OCI-LY3 (cell line): Measurements from ENCODE around the gene SCAMP3.

ENCODE experiments used
- H2AFZ ChIP-seq: fragments of 200-600, 300-600 bp; shearing (Covaris generic); 2 replicates; pipeline ENCODE4 v1.6.0; 2014; ENCODE audit warnings: antibody characterized with exemption, low read depth, low read length
- H3K27ac ChIP-seq: fragments of 200-600, 300-600 bp; sonication (generic); 2 replicates; pipeline ENCODE4 v1.5.1; 2014; ENCODE audit warnings: mild to moderate bottlenecking, low read length, moderate library complexity, mixed read lengths
- H3K27me3 ChIP-seq: fragments of 200-600, 300-600 bp; sonication (generic); 2 replicates; pipeline ENCODE4 v1.6.1; 2014; ENCODE audit warnings: low read depth, low read length, mixed read lengths
- H3K36me3 ChIP-seq: fragments of 200-600, 300-600 bp; sonication (generic); replicated peaks from 2 replicates; pipeline ENCODE3; 2014; ENCODE audit warnings: low read depth, low read length, mixed read lengths
- H3K4me1 ChIP-seq: fragments of 300-600, 200-600 bp; sonication (generic); 2 replicates; pipeline ENCODE4 v1.6.1; 2014; ENCODE audit warnings: low read length, mixed read lengths
- H3K4me2 ChIP-seq: fragments of 200-600, 300-600 bp; sonication (generic); 2 replicates; pipeline ENCODE4 v1.6.1; 2014; ENCODE audit warnings: low read length, mixed read lengths
- H3K4me3 ChIP-seq: fragments of 300-600, 200-600 bp; sonication (generic); 2 replicates; pipeline ENCODE4 v1.5.1; 2014; ENCODE audit warnings: antibody characterized with exemption, mild to moderate bottlenecking, low read length, moderate library complexity
- H3K79me2 ChIP-seq: fragments of 300-600, 200-600 bp; shearing (Covaris generic); 2 replicates; pipeline ENCODE4 v1.6.1; 2014; ENCODE audit warnings: mild to moderate bottlenecking, low read length, mixed read lengths
- H3K9ac ChIP-seq: fragments of 300-600, 200-600 bp; shearing (Covaris generic); 2 replicates; pipeline ENCODE4 v1.6.0; 2014; ENCODE audit warnings: mild to moderate bottlenecking, low read length, moderate library complexity
- H3K9me3 ChIP-seq: fragments of 200-600, 300-600 bp; shearing (Covaris generic); 2 replicates; pipeline ENCODE4 v1.6.1; 2014; ENCODE audit warnings: low read length, mixed read lengths; ENCODE audit not compliant: insufficient read depth
- H4K20me1 ChIP-seq: fragments of 200-600, 300-600 bp; sonication (generic); 2 replicates; pipeline ENCODE4 v1.6.1; 2016; ENCODE audit warnings: low read length, mixed read lengths; ENCODE audit not compliant: insufficient read depth
- EZH2phosphoT487 ChIP-seq: fragments of 200-600 bp; shearing (Covaris generic); IDR thresholded peaks from 2 replicates; pipeline ENCODE4 v1.6.1; 2018; ENCODE audit warnings: antibody characterized with exemption, mixed run types, low read depth
- TF ChIP-seq, protein P1 (sequence below): fragments of 200-600, 300-600 bp; sonication (generic); IDR thresholded peaks from 2 replicates; pipeline ENCODE4 v1.5.1; 2014; ENCODE audit warnings: antibody characterized with exemption, low read length, low read depth

The SCAMP3 gene

GRCh38 chr1:155295942-155296267 is 33.7 kb upstream of the SCAMP3 start:
- no peak for TF ChIP-seq EZH2phosphoT487
- TF ChIP-seq, protein P1, sequence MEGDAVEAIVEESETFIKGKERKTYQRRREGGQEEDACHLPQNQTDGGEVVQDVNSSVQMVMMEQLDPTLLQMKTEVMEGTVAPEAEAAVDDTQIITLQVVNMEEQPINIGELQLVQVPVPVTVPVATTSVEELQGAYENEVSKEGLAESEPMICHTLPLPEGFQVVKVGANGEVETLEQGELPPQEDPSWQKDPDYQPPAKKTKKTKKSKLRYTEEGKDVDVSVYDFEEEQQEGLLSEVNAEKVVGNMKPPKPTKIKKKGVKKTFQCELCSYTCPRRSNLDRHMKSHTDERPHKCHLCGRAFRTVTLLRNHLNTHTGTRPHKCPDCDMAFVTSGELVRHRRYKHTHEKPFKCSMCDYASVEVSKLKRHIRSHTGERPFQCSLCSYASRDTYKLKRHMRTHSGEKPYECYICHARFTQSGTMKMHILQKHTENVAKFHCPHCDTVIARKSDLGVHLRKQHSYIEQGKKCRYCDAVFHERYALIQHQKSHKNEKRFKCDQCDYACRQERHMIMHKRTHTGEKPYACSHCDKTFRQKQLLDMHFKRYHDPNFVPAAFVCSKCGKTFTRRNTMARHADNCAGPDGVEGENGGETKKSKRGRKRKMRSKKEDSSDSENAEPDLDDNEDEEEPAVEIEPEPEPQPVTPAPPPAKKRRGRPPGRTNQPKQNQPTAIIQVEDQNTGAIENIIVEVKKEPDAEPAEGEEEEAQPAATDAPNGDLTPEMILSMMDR, result no peak
- no peak overlapping the region for H3K4me3 ChIP-seq

DNA sequence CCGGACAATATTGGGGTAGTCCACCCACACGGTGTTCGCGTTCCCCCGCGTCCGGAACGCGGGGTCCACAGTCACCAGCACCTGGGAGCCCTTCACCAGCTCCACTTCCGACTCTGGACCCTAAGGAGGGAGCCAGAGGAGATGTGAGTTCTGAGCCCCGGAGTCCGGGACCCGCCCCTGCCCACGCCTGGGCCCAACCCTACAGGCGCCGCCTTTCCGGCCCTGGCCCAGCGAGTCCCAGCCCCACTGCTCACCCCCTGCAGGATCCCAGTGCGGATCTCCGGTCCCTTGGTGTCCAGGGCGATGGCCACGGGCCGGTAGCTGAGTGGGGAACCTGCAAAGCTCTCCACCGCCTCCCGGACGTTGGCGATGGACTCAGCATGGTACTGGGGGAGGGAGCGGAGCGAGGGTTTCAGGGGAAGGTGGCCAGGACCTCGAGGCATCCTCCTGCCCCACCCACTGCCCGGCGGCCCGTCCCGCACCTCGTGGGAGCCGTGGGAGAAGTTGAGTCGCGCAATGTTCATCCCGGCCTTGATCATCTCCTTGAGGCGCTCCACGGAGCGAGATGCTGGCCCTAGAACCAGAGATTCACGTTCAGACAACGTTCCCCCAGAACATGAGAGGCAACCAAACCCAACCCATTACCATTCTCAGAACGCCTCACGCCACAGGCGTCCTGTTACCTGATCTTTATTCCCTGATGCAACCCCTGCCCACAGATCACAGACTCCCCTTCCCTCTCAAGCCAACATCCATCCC is 33.2 kb upstream of the SCAMP3 start:
- H3K27me3 ChIP-seq, result no peaks in the 10 kb centered on the region
- H3K9ac ChIP-seq, result no peak overlapping the region
- H3K4me3 ChIP-seq, result no peak overlapping the region
- H3K4me2 ChIP-seq, result no peak overlapping the region
- no peak overlapping the region for H2AFZ ChIP-seq
- TF ChIP-seq, protein P1, result no peak
- no peak for TF ChIP-seq EZH2phosphoT487
- H3K27ac ChIP-seq, result no peak overlapping the region
- no peaks in the 10 kb centered on the region for H3K9me3 ChIP-seq
- peaks cover 8% of the 10 kb centered on the region for H3K4me1 ChIP-seq
- H3K36me3 ChIP-seq, result no peaks in the 10 kb centered on the region
- no peaks in the 10 kb centered on the region for H4K20me1 ChIP-seq
- H3K79me2 ChIP-seq, result no peaks in the 10 kb centered on the region

More at GRCh38 chr1:155295942-155296267, 33.7 kb upstream of the SCAMP3 start:
- no peak overlapping the region for H3K9ac ChIP-seq
- H3K36me3 ChIP-seq, result no peaks in the 10 kb centered on the region
- no peak overlapping the region for H2AFZ ChIP-seq
- H3K27me3 ChIP-seq, result no peaks in the 10 kb centered on the region
- peaks cover 8% of the 10 kb centered on the region for H3K4me1 ChIP-seq
- no peaks in the 10 kb centered on the region for H3K9me3 ChIP-seq
- no peaks in the 10 kb centered on the region for H4K20me1 ChIP-seq
- H3K79me2 ChIP-seq, result no peaks in the 10 kb centered on the region
- H3K4me2 ChIP-seq, result no peak overlapping the region
- no peak overlapping the region for H3K27ac ChIP-seq

GRCh38 chr1:155294520-155295182 is 32.5 kb upstream of the SCAMP3 start:
- H3K9ac ChIP-seq, result no peak overlapping the region
- H3K4me3 ChIP-seq, result no peak overlapping the region
- no peaks in the 10 kb centered on the region for H3K27me3 ChIP-seq

More at GRCh38 chr1:155294520-155295182, 32.5 kb upstream of the SCAMP3 start:
- H4K20me1 ChIP-seq, result no peaks in the 10 kb centered on the region
- H3K79me2 ChIP-seq, result no peaks in the 10 kb centered on the region
- peaks cover 8% of the 10 kb centered on the region for H3K4me1 ChIP-seq
- no peak overlapping the region for H3K4me2 ChIP-seq
- H3K9me3 ChIP-seq, result no peaks in the 10 kb centered on the region
- H3K27ac ChIP-seq, result no peak overlapping the region
- TF ChIP-seq, protein P1, result no peak
- no peak for TF ChIP-seq EZH2phosphoT487
- no peak overlapping the region for H2AFZ ChIP-seq
- H3K36me3 ChIP-seq, result no peaks in the 10 kb centered on the region
